GM12874 (cell line): ENCODE measurements around the gene RPL10A.

Experiments
- TF ChIP-seq, protein P1 (sequence below): IDR thresholded peaks from 2 replicates; pipeline ENCODE4 v1.5.1; 2011; ENCODE audit warnings: low read depth, mild to moderate bottlenecking, control low read depth, low read length, moderate library complexity; ENCODE audit not compliant: insufficient read depth

Gene RPL10A

DNA sequence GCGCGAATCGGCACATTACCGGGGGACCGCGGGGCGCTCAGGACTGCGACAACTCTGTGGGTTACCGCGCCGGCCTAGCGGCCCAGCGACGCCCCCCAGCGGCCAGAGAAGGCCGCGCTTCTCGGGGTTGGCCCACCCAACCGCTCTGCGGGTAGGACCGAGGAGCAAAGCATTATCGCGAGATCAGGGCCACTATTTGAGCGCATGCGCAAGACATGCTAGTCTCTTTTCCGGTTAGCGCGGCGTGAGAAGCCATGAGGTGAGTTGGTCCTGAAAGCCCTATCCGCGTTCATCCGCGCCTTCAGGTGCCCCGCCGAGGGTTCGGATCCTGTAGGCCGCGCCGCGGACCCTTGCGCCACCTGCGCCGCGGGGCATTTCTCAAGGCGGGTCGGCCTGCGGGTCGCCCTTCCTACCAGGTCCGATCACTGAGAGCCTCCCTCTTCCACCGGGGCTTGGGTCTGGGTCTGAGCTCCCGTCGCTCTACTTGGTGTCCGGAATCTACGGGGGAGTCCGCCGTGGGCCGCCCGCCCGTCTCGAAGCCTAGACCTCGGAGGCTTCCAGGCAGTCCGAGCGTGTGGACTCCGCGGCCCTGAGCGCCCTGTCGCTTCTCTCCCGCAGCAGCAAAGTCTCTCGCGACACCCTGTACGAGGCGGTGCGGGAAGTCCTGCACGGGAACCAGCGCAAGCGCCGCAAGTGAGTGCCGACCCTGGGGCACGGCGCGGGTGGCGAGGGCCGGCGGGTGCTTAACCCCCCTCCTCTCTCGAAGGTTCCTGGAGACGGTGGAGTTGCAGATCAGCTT lies at the start of gene RPL10A:
RPL10A (plus strand) TSS at position 221 of the 799 bp plus-strand sequence; CDS start at position 255, 34 bp downstream.
- TF ChIP-seq, protein P1, sequence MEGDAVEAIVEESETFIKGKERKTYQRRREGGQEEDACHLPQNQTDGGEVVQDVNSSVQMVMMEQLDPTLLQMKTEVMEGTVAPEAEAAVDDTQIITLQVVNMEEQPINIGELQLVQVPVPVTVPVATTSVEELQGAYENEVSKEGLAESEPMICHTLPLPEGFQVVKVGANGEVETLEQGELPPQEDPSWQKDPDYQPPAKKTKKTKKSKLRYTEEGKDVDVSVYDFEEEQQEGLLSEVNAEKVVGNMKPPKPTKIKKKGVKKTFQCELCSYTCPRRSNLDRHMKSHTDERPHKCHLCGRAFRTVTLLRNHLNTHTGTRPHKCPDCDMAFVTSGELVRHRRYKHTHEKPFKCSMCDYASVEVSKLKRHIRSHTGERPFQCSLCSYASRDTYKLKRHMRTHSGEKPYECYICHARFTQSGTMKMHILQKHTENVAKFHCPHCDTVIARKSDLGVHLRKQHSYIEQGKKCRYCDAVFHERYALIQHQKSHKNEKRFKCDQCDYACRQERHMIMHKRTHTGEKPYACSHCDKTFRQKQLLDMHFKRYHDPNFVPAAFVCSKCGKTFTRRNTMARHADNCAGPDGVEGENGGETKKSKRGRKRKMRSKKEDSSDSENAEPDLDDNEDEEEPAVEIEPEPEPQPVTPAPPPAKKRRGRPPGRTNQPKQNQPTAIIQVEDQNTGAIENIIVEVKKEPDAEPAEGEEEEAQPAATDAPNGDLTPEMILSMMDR = peak; percentile 99

DNA sequence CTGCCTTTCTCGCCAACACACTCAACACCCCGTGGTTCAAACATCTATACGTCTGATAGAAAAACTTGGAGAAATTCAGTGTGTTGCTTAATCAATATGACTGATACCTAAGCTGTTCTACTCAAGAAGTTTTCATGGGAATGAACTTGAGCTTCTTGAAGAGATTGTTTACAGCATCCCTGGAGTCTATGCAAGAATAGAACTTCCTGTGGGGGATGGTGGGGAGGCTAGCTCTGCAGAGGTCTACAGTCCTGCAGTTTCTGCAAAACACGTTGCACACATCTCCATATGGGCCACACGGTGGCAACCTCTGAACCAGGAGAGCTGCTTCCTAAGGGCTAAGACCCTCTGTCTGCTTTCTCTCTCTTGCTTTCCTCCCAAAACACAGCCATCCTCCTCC lies 48.8 kb upstream of the RPL10A start:
- TF ChIP-seq, protein P1 = no peak; the same call in 1 of the 2 replicates

DNA sequence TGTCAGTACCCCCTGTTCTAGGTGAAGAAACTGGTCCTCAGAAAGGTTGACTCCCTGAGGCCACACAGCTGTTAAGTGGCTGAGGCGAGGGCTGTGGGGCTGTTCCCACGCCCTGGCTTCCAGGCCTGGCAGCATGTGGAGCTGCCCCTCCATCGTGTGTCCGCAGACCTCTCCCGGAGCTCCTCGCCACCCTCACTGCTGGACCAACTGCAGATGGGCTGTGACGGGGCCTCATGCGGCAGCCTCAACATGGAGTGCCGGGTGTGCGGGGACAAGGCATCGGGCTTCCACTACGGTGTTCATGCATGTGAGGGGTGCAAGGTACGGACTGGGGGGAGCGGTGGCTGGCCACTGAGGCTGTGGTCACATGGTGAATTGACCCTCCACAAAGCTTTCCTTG lies 48.2 kb upstream of the RPL10A start:
- TF ChIP-seq, protein P1 = no peak

GRCh38 chr6:35425284-35425683 lies 42.9 kb upstream of the RPL10A start:
- TF ChIP-seq, protein P1 = no peak

DNA sequence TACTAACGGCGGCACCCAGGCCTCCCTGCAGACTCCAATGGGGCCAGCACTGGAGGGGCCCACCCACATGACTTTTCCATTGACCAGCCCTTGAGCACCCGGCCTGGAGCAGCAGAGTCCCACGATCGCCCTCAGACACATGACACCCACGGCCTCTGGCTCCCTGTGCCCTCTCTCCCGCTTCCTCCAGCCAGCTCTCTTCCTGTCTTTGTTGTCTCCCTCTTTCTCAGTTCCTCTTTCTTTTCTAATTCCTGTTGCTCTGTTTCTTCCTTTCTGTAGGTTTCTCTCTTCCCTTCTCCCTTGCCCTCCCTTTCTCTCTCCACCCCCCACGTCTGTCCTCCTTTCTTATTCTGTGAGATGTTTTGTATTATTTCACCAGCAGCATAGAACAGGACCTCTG lies 42.1 kb upstream of the RPL10A start:
- TF ChIP-seq, protein P1 = no peak

DNA sequence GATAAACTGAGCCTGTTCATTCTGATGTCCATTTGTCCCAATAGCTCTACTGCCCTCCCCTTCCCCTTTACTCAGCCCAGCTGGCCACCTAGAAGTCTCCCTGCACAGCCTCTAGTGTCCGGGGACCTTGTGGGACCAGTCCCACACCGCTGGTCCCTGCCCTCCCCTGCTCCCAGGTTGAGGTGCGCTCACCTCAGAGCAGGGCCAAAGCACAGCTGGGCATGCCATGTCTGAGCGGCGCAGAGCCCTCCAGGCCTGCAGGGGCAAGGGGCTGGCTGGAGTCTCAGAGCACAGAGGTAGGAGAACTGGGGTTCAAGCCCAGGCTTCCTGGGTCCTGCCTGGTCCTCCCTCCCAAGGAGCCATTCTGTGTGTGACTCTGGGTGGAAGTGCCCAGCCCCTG lies 40.8 kb upstream of the RPL10A start:
- TF ChIP-seq, protein P1 = no peak

DNA sequence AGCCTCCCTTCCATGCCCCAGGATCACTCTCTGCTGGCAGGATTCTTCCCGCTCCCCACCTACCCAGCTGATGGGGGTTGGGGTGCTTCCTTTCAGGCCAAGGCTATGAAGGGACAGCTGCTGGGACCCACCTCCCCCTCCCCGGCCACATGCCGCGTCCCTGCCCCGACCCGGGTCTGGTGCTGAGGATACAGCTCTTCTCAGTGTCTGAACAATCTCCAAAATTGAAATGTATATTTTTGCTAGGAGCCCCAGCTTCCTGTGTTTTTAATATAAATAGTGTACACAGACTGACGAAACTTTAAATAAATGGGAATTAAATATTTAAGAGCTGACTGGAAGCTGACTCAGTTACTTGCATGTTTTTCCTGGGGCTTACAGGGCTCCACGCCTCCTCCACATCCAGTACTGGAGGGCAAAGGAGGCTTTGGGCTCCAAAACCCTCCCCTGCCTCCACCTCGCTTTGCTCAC lies 40.3 kb upstream of the RPL10A start:
- TF ChIP-seq, protein P1 = no peak
